ENCODE measurements around the gene RHBDL1.

The RHBDL1 gene

GRCh38 chr16:679814-680624 is 4.5 kb downstream of the RHBDL1 start, which contains the start of gene STUB1:
TSS of gene STUB1 (plus strand) at chr16:680410. CDS start at chr16:680526, 116 bp downstream.
- Histone ChIP-seq H3K4me2 (ENCODE audit: low read length) (peak within 1 kb of the TSS; percentile 100), H3K9me3 (replicated peaks; ENCODE audit: low read length) (no peaks in the 10 kb centered on the region), H3K9ac (ENCODE audit: low read depth, low read length) (peak within 1 kb of the TSS; percentile 91), H3K27me3 (ENCODE audit: control insufficient read depth, insufficient read depth, low read length) (no peaks in the 10 kb centered on the region), H3K4me1 (ENCODE audit: control insufficient read depth, insufficient read depth, low read length) (peaks cover 44% of the 10 kb centered on the region), H3K4me3 (ENCODE audit: low read length) (peak within 1 kb of the TSS; percentile 96), H3K36me3 (ENCODE audit: insufficient read depth, low read length) (peaks cover 24% of the 10 kb centered on the region)

GRCh38 chr16:680625-680945 is 5.1 kb downstream of the RHBDL1 start:
- Histone ChIP-seq H3K27me3 (ENCODE audit: control insufficient read depth, insufficient read depth, low read length) (no peaks in the 10 kb centered on the region), H3K4me1 (ENCODE audit: control insufficient read depth, insufficient read depth, low read length) (peaks cover 41% of the 10 kb centered on the region), H3K9me3 (replicated peaks; ENCODE audit: low read length) (no peaks in the 10 kb centered on the region), H3K4me3 (ENCODE audit: low read length) (peak overlapping the region; percentile 96), H3K9ac (ENCODE audit: low read depth, low read length) (peak overlapping the region; percentile 91), H3K4me2 (ENCODE audit: low read length) (peak overlapping the region; percentile 100), H3K36me3 (ENCODE audit: insufficient read depth, low read length) (peaks cover 30% of the 10 kb centered on the region)

GRCh38 chr16:680967-681745 is 5.7 kb downstream of the RHBDL1 start:
- Histone ChIP-seq H3K9ac (ENCODE audit: low read depth, low read length) (peak overlapping the region; percentile 91), H3K4me3 (ENCODE audit: low read length) (peak overlapping the region; percentile 96), H3K4me2 (ENCODE audit: low read length) (peak overlapping the region; percentile 100), H3K36me3 (ENCODE audit: insufficient read depth, low read length) (peaks cover 33% of the 10 kb centered on the region), H3K27me3 (ENCODE audit: control insufficient read depth, insufficient read depth, low read length) (no peaks in the 10 kb centered on the region), H3K4me1 (ENCODE audit: control insufficient read depth, insufficient read depth, low read length) (peaks cover 41% of the 10 kb centered on the region), H3K9me3 (replicated peaks; ENCODE audit: low read length) (no peaks in the 10 kb centered on the region)

GRCh38 chr16:681746-682427 is 6.4 kb downstream of the RHBDL1 start:
- peaks cover 41% of the 10 kb centered on the region for H3K4me1 ChIP-seq (ENCODE audit: control insufficient read depth, insufficient read depth, low read length)
- no peaks in the 10 kb centered on the region for H3K9me3 ChIP-seq (replicated peaks; ENCODE audit: low read length)
- peaks cover 35% of the 10 kb centered on the region for H3K36me3 ChIP-seq (ENCODE audit: insufficient read depth, low read length)
- H3K4me3 ChIP-seq (ENCODE audit: low read length) = peak overlapping the region; percentile 96
- H3K4me2 ChIP-seq (ENCODE audit: low read length) = peak overlapping the region; percentile 100
- peak overlapping the region; percentile 91 for H3K9ac ChIP-seq (ENCODE audit: low read depth, low read length)
- no peaks in the 10 kb centered on the region for H3K27me3 ChIP-seq (ENCODE audit: control insufficient read depth, insufficient read depth, low read length)

- H3K9ac ChIP-seq (ENCODE audit: low read depth, low read length) = peak overlapping the region; percentile 76
- no peaks in the 10 kb centered on the region for H3K9me3 ChIP-seq (replicated peaks; ENCODE audit: low read length)
- peak overlapping the region; percentile 94 for H3K4me2 ChIP-seq (ENCODE audit: low read length)
- H3K27me3 ChIP-seq (ENCODE audit: control insufficient read depth, insufficient read depth, low read length) = no peaks in the 10 kb centered on the region
- H3K4me1 ChIP-seq (ENCODE audit: control insufficient read depth, insufficient read depth, low read length) = peaks cover 41% of the 10 kb centered on the region
- H3K36me3 ChIP-seq (ENCODE audit: insufficient read depth, low read length) = peaks cover 35% of the 10 kb centered on the region
- H3K4me3 ChIP-seq (ENCODE audit: low read length) = peak overlapping the region; percentile 79
Observed at GRCh38 chr16:682493-683395, 7.3 kb downstream of the RHBDL1 start.

GRCh38 chr16:683396-684070 is 8.1 kb downstream of the RHBDL1 start:
- peak overlapping the region; percentile 79 for H3K4me3 ChIP-seq (ENCODE audit: low read length)
- H3K36me3 ChIP-seq (ENCODE audit: insufficient read depth, low read length) = peaks cover 35% of the 10 kb centered on the region
- H3K9ac ChIP-seq (ENCODE audit: low read depth, low read length) = peak overlapping the region; percentile 76
- no peaks in the 10 kb centered on the region for H3K27me3 ChIP-seq (ENCODE audit: control insufficient read depth, insufficient read depth, low read length)
- peaks cover 41% of the 10 kb centered on the region for H3K4me1 ChIP-seq (ENCODE audit: control insufficient read depth, insufficient read depth, low read length)
- peak overlapping the region; percentile 94 for H3K4me2 ChIP-seq (ENCODE audit: low read length)
- no peaks in the 10 kb centered on the region for H3K9me3 ChIP-seq (replicated peaks; ENCODE audit: low read length)

- Histone ChIP-seq H3K27me3 (ENCODE audit: control insufficient read depth, insufficient read depth, low read length) (no peaks in the 10 kb centered on the region), H3K36me3 (ENCODE audit: insufficient read depth, low read length) (peaks cover 35% of the 10 kb centered on the region), H3K4me3 (ENCODE audit: low read length) (peak within 1 kb of the TSS; percentile 79), H3K9ac (ENCODE audit: low read depth, low read length) (peak within 1 kb of the TSS; percentile 76), H3K4me2 (ENCODE audit: low read length) (peak within 1 kb of the TSS; percentile 97), H3K4me1 (ENCODE audit: control insufficient read depth, insufficient read depth, low read length) (peaks cover 45% of the 10 kb centered on the region), H3K9me3 (replicated peaks; ENCODE audit: low read length) (no peaks in the 10 kb centered on the region)
Observed at GRCh38 chr16:684071-684794, 8.8 kb downstream of the RHBDL1 start, which contains the start of gene JMJD8. TSS of gene JMJD8 (minus strand) at chr16:684334. CDS start at chr16:684319, 15 bp downstream.

- Histone ChIP-seq H3K36me3 (ENCODE audit: insufficient read depth, low read length) (peaks cover 35% of the 10 kb centered on the region), H3K4me2 (ENCODE audit: low read length) (peak overlapping the region; percentile 97), H3K4me1 (ENCODE audit: control insufficient read depth, insufficient read depth, low read length) (peaks cover 48% of the 10 kb centered on the region), H3K4me3 (ENCODE audit: low read length) (no peak overlapping the region), H3K27me3 (ENCODE audit: control insufficient read depth, insufficient read depth, low read length) (no peaks in the 10 kb centered on the region), H3K9me3 (replicated peaks; ENCODE audit: low read length) (no peaks in the 10 kb centered on the region), H3K9ac (ENCODE audit: low read depth, low read length) (no peak overlapping the region)
Observed at GRCh38 chr16:684961-685696, 9.7 kb downstream of the RHBDL1 start.

- Histone ChIP-seq H3K9ac (ENCODE audit: low read depth, low read length) (no peak overlapping the region), H3K4me3 (ENCODE audit: low read length) (no peak overlapping the region), H3K9me3 (replicated peaks; ENCODE audit: low read length) (no peaks in the 10 kb centered on the region), H3K27me3 (ENCODE audit: control insufficient read depth, insufficient read depth, low read length) (no peaks in the 10 kb centered on the region), H3K4me2 (ENCODE audit: low read length) (no peak overlapping the region), H3K4me1 (ENCODE audit: control insufficient read depth, insufficient read depth, low read length) (peaks cover 51% of the 10 kb centered on the region), H3K36me3 (ENCODE audit: insufficient read depth, low read length) (peaks cover 35% of the 10 kb centered on the region)
Observed at GRCh38 chr16:685967-686366, 10.5 kb downstream of the RHBDL1 start.

Data from skeletal muscle satellite cell (primary cell).